Measurements from ENCODE around the gene NPAS3.

The NPAS3 gene

GRCh38 chr14:33017016-33017415 lies 78.3 kb downstream of the NPAS3 start:
- no peak for DNase-seq

DNA sequence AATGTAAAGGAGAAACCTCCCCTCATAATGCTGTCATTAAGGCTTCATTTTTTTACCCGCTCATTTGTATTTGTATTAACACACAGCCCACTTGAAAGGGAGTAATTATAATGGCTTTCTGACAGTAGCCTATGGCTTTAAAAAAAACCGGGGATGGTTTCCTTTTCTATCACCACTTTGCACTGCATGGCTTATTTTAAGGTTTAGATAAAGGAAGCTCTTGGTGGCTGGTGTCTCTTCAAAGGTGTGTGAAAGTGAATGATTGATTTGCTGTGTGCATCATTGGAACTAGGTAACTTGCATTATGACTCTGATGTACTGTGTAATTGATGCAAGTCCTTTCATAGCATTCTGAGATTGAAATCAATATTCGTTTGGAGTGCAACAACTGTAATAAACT lies 80.7 kb downstream of the NPAS3 start:
- DNase-seq, result no peak

DNA sequence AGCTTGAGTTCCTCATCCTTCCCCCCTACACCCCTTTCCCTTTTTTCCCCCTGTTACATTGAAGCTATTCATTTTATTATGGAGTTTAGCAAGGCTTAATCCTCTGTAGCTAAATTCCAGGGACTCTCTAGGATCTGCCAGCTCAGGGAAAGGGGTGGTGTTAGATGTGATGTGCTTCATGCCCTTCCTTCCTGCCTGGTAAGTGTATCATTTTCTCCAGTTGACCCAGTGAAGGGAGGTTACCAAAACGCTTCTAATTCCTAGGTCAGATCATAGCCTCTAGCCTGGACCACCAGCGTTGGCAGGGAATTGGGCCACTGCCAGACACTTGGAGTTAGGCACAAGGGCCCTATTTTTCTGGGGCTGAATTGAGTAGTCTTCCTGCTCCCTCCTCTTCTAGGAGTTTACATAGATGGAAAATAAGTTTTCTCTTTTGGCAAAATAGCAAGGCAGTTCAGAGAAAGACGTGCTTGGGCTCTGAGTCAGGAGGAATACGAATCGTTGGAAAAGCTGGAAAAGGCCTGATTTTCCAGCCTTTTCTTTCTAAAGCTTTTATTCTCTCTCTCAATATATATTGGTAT lies 88.3 kb downstream of the NPAS3 start:
- DNase-seq, result no peak

DNA sequence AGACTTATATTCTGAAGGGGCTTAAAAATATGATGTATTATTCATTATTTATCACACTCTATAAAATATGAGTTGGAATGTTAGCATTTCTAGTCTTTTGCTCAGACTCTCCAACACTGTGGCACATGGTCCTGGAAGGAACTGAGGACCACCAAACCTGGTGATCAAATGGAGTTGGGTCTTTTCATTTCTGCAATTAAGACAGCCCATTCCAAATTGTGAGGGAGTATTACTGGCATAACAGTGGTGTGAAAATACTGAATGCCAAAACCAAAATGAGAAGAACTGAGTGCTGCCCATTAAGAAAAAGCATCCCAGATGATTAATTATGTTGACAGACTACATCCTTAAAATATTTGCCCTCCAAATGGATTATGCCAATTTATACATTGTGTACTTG lies 90.8 kb downstream of the NPAS3 start:
- no peak for DNase-seq

- DNase-seq, result no peak
Observed at GRCh38 chr14:33030386-33030785, 91.7 kb downstream of the NPAS3 start.

DNA sequence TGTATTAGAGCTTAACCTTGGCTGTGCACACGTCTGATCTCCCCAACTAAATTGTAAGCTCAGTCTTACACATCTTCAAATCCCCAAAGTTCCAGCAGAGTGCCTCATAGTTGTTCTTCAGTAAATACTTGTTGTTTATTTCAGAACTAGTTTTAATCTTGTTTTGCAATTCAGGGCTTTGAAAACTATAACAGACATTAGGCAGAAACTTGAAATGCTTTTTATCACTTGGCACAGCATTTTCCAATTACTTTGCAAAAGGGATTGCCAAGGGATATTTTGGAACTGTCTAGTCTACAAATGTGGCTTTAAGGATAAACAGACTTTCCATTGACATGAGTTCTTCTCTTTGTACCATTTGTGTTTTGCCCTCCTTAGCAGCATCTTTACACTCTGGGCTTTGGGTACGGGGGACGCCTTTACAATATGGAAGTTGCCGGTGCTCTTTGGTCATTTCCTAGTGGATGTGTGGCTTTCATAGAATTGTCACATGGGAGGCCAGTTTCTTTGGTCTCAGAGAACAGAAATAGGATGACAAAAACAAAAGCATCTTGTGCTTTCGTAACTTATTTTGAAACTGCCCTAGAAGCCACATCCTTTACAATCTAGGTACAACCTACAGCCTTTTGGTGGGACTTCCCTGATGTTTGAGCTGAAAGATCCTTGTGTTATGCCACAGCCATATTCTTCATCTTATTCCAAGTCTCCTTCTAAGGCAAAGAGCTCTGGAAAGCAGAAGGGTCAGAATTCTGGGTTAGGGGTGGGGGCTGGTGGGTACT lies 96.9 kb downstream of the NPAS3 start:
- no peak for DNase-seq

GRCh38 chr14:33039311-33039710 lies 100.6 kb downstream of the NPAS3 start:
- no peak for DNase-seq

- no peak for DNase-seq
Observed at GRCh38 chr14:33040372-33041140, 101.9 kb downstream of the NPAS3 start.

GRCh38 chr14:33042591-33042990 lies 103.9 kb downstream of the NPAS3 start:
- DNase-seq, result no peak

- DNase-seq, result no peak
Observed at GRCh38 chr14:33045760-33046159, 107.1 kb downstream of the NPAS3 start.

DNA sequence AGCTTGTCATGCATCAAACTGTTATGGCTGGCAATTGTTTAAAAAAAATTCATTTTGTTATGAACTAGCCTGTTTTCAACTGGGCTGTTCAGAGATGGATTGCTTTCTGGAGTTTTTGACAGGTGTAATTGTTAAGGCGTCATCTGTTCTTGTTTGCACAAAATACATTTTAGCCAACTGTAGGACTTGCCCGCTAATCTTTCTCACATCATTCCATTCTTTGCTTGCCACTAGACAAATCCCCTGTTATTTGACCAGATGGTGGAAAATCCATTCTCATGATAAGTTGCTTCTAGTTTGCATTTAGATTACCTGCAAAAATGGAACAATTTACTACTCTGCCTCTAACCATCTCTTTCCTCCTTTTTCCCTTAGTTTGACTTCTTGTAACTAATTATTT lies 114.3 kb downstream of the NPAS3 start:
- no peak for DNase-seq

DNA sequence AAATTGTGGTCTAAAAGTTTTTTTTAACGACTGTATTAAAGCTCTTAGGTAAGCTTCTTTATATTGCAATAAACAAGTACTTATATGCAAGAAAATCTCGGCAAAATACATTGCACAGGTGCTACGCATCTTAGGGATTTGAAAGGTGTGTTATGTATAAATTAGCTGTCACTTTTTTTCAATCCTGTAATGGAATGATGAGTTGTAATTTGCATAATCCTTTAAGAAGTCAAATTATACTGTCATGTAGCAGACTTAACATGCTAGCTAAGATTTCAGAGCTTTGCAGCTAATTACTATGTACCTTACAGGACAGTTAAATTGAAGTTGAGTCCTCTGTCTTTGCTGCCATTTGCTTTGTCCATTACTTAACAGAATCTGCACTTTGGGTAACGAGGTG lies 117.5 kb downstream of the NPAS3 start:
- DNase-seq, result no peak

- DNase-seq, result no peak
Observed at GRCh38 chr14:33057585-33057984, 118.9 kb downstream of the NPAS3 start.

- no peak for DNase-seq
Observed at GRCh38 chr14:33061667-33062325, 123.1 kb downstream of the NPAS3 start.

DNA sequence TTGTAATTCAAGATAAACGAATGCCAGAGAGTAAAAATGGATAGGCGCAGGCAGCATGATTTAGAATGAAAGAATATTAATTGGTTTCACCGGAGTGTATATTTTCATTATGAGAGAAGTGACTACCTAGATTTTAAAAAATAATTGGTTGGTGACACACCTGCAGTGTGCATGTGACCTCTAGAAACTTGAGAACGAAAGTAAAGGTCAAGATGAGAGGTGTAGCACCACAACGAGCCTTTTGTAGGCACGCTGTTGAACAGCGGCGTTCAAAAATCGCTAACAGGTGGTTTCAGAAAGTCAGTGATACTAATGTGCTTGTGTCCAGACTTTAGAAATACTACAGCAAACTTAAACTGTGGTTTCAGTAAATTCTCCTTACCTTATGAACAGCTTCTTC lies 123.8 kb downstream of the NPAS3 start:
- DNase-seq, result no peak

DNA sequence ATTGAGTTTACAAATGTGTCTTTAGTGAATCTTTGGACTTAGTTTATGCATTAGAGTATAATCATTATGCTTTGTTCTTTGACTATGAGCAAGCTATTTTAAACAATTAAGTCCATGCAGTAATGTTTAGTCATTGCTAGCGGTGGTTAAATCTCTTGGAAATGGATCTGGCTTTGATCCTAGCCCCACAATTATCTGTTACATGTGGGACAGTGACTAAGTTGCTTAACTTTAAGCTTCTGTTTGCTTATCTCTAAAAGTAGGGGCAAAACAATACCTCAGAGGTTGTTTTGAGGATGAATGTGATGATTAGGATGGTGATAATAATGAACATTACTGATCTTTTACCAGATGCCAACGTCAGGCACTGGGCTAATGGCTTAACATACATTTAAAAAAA lies 124.2 kb downstream of the NPAS3 start:
- DNase-seq, result no peak

DNA sequence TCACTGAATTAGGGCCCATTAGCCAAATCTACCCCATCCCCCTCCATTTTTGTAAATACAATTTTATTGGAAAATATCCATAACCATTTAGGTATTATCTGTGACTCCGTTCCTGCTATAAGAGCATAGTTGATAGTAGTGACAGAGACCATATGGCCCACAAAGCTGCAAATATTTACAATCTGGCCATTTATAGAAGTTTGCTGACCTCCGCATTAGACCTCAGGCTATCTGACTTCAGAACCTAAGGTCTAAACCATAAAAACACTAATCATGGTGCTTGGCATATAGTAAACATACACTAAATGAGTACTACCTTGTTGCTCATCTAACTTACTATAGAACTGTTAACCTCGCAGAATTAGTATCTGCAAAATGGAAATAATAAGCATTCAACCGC lies 124.8 kb downstream of the NPAS3 start:
- no peak for DNase-seq

DNA sequence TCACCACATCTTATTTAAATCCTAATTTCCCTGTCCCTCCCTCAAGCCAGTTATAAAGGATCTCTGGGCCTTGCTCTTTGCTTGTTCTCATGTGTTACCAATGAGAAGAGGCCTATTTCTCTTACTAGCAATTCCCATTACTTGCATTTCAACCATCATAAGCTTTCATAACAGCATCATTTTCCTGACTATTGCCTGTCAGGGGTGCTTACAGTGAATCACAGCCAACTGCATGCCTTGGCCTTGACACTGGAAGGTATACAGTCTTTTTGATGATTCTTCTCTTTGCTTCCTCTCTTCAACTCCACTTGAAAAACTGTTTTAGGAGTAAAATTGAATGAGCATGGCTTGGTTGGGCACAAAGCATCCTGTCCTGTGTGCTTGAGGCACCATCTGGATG lies 127.0 kb downstream of the NPAS3 start:
- no peak for DNase-seq

GRCh38 chr14:33068040-33068439 lies 129.4 kb downstream of the NPAS3 start:
- no peak for DNase-seq

DNA sequence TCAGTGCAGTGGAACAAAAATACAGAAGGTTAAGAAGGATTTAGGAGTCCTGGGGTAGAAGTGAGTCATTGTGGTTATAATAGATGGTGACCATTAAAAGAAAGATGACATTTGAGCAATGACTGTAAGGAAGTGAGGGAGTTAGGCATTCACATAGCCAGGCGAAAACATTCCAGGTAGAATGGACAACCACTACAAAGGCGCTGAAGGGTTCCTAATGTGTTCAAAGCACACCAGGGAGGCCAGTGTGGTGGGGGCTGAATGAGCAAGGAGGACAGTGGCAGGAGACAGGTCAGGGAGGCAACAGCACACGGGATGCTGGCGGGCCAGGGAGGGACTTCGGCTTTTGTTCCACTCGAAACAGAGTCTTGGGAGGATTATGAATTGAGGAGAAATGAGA lies 129.9 kb downstream of the NPAS3 start:
- DNase-seq, result no peak

- no peak for DNase-seq
Observed at GRCh38 chr14:33070475-33070874, 131.8 kb downstream of the NPAS3 start.

DNA sequence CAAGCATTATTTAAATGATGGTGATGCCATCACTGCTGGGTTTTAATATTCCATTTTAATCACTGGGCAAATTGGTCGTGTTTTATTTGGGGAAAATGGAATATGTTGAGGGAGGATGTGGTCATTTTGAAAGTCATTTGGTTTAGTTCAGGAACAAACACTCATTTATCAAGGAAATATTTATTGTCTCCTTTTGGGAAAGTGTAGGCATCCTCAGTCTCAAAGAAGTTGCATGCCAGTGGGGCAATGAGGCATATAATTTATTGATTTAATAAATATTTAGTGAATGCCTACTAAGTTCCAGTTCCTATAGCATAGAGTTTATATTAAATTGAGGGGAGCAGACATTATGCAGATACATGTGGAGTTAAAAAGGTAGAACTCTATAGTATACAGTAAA lies 134.3 kb downstream of the NPAS3 start:
- DNase-seq, result no peak

- DNase-seq, result no peak
Observed at GRCh38 chr14:33081259-33081658, 142.6 kb downstream of the NPAS3 start.

- DNase-seq, result no peak
Observed at GRCh38 chr14:33085799-33086198, 147.1 kb downstream of the NPAS3 start.
